ENCODE measurements around the gene SEC16A.

SEC16A gene

DNA sequence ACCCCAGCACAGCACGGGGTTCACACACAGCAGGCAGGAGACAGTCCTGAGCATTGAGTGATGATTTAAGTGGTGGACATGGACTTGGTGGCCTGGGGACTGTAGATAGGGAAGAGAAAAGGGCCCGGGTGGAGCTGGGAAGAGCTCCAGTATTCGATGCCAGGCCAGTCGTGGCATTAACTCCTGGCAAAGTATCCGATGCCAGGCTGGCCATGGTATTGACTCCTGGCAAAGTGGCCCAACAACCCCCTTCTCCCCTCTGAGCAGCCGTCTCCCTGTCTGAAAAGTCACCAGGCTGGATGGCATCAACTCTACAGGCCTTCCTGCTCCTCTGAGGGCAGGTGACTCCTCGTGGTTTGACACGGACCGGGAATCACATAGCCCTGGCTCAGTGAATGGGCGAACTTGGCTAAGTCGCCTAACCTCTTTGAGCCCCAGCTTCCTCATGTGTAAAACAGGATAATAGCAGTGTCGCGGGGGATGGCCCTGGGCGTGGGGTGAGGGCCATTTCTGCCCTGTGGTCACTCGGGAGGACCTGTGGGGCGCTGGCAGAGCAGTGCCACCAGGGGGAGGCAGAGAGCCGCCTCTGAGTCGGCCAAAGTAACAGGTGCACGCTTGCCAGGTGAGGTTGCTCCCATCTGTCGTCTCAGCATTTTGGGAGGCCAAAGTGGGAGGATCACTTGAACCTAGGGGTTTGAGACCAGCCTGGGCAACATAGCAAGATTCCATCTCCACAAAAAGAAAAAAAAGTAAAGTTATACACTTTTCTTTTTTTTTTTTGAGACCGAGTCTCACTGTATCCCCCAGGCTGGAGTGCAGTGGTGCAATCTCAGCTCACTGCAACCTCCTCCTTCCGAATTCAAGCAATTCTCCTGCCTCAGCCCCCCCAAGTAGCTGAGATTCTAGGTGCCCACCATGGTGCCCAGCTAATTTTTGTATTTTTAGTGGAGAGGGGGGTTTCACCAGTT is 5.7 kb upstream of the SEC16A start:
- CTCF ChIA-PET: interaction anchor here (0.6 to 2.5 kb wide), 6 partner anchors 75 to 300 kb away, joined by 3 to 10 read pairs (median 4); no protein-coding TSS in a partner anchor
- POLR2A ChIA-PET: interaction anchor here (1.4 kb wide), 1 partner anchor 143 kb away, joined by 3 read pairs; no protein-coding TSS in a partner anchor
- peak; percentile 63 for DNase-seq (ENCODE audit: extremely low spot score)

DNA sequence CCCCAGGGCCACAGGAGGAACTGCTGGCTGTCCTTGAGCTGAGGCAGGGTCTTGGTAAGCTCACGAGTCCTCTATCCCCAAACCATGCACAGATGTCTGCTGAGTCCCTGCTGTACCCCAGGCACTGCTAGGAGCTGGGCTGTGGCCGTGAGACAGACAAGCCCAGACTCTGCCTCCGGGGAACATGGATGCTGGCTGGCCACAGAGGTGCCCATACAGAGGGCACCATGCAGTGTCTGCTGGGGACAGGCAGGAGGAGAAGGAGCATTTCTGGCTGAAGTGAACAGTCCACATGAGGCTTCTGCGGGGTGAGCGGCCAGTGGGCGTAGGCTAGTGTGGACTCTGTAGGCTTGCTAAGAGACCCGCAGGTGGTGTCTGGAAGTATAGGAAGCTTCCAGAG is 4.8 kb upstream of the SEC16A start:
- CTCF ChIA-PET: interaction anchor here (0.7 to 2.1 kb wide), 4 partner anchors 53 to 202 kb away, joined by 3 to 10 read pairs (median 4); no protein-coding TSS in a partner anchor
- no peak for DNase-seq (ENCODE audit: extremely low spot score)
- POLR2A ChIA-PET: interaction anchor here (1.1 kb wide), 1 partner anchor 40 kb away, joined by 3 read pairs; no protein-coding TSS in a partner anchor
- TF ChIP-seq FOXK2 (IDR thresholded peaks at IDR 0.05) (no peak), SUZ12 (IDR thresholded peaks at IDR 0.05) (no peak), LEF1 (IDR thresholded peaks at IDR 0.05; ENCODE audit: borderline replicate concordance) (no peak), SP1 (IDR thresholded peaks at IDR 0.05) (no peak), NFRKB (IDR thresholded peaks at IDR 0.05) (no peak), HDGF (IDR thresholded peaks at IDR 0.05; ENCODE audit: borderline replicate concordance) (no peak), BHLHE40 (IDR thresholded peaks at IDR 0.05; ENCODE audit: borderline replicate concordance) (no peak), TARDBP (IDR thresholded peaks at IDR 0.05) (no peak), ELF4 (IDR thresholded peaks at IDR 0.05) (no peak), L3MBTL2 (conservative IDR thresholded peaks at IDR 0.05) (no peak), ARNT (IDR thresholded peaks at IDR 0.05) (no peak), FOXM1 (IDR thresholded peaks at IDR 0.05; ENCODE audit: borderline replicate concordance) (no peak), CTBP1 (IDR thresholded peaks at IDR 0.05; ENCODE audit: borderline replicate concordance) (no peak), FOXA1 (IDR thresholded peaks at IDR 0.05) (no peak)
- TF ChIP-seq, protein P1, sequence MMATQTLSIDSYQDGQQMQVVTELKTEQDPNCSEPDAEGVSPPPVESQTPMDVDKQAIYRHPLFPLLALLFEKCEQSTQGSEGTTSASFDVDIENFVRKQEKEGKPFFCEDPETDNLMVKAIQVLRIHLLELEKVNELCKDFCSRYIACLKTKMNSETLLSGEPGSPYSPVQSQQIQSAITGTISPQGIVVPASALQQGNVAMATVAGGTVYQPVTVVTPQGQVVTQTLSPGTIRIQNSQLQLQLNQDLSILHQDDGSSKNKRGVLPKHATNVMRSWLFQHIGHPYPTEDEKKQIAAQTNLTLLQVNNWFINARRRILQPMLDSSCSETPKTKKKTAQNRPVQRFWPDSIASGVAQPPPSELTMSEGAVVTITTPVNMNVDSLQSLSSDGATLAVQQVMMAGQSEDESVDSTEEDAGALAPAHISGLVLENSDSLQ (IDR thresholded peaks at IDR 0.05): no peak

More for the DNA sequence above, 5.7 kb upstream of the SEC16A start:
- TF ChIP-seq NFRKB (IDR thresholded peaks at IDR 0.05) (no peak), ZNF384 (IDR thresholded peaks at IDR 0.05) (no peak; the same call in none of the 2 replicates), FOXK2 (IDR thresholded peaks at IDR 0.05) (no peak), SP1 (IDR thresholded peaks at IDR 0.05) (no peak), L3MBTL2 (conservative IDR thresholded peaks at IDR 0.05) (no peak), HDGF (IDR thresholded peaks at IDR 0.05; ENCODE audit: borderline replicate concordance) (no peak), FOXM1 (IDR thresholded peaks at IDR 0.05; ENCODE audit: borderline replicate concordance) (no peak), CTBP1 (IDR thresholded peaks at IDR 0.05; ENCODE audit: borderline replicate concordance) (no peak; the same call in 1 of the 2 replicates), BHLHE40 (IDR thresholded peaks at IDR 0.05; ENCODE audit: borderline replicate concordance) (no peak), ELF4 (IDR thresholded peaks at IDR 0.05) (no peak), SUZ12 (IDR thresholded peaks at IDR 0.05) (no peak), TARDBP (IDR thresholded peaks at IDR 0.05) (no peak)
- TF ChIP-seq, protein P1 (IDR thresholded peaks at IDR 0.05): no peak

DNA sequence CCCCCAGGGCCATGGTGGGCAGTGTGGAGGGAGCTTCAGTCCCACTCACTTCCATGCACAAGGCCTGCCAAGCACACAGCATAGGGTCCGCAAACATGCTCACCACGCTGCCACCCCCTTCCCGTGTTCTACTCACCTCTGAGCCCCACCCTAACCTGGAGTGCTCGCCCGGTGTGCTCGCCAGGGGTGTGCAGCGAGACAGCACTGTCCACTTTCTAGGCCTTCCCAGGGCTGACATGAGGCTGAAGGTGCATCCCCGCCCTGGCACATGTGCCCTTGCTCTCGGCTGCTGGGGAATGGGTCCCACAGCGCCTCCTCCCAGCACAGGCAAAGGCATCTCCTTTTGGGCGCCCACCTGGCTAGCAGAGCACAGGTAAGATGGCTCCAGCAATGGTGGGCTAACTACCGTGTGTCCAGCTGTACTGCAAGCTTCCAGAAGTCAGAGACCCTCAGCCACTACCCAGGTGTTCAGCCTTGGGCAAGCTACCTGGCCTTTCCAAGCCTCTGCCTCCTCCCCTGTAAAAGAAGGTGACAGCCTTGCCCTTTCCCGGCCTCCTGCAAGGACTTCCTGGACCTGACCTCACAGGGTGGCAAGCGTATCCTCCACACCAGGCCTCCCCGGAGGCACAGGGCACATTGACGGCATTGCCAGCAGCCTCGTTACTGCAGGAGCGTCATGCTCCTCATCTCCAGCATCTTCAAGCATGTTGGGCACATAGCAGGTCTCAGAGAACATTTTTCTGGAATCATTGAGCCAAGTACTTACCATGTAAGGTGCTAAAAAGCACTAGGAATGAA is 4.2 kb upstream of the SEC16A start:
- POLR2A ChIA-PET: interaction anchor here (1.1 kb wide), 1 partner anchor 40 kb away, joined by 3 read pairs; no protein-coding TSS in a partner anchor
- TF ChIP-seq BHLHE40 (IDR thresholded peaks at IDR 0.05; ENCODE audit: borderline replicate concordance) (no peak), FOXA1 (IDR thresholded peaks at IDR 0.05) (no peak), ELF4 (IDR thresholded peaks at IDR 0.05) (no peak), CTBP1 (IDR thresholded peaks at IDR 0.05; ENCODE audit: borderline replicate concordance) (no peak), SUZ12 (IDR thresholded peaks at IDR 0.05) (no peak), ZNF384 (IDR thresholded peaks at IDR 0.05) (no peak), HDGF (IDR thresholded peaks at IDR 0.05; ENCODE audit: borderline replicate concordance) (no peak), TARDBP (IDR thresholded peaks at IDR 0.05) (no peak), ARNT (IDR thresholded peaks at IDR 0.05) (no peak), L3MBTL2 (conservative IDR thresholded peaks at IDR 0.05) (no peak), FOXK2 (IDR thresholded peaks at IDR 0.05) (no peak), SP1 (IDR thresholded peaks at IDR 0.05) (no peak)
- TF ChIP-seq, protein P1 (IDR thresholded peaks at IDR 0.05): no peak
- DNase-seq (ENCODE audit: extremely low spot score): no peak
- CTCF ChIA-PET: interaction anchor here (1.0 to 2.8 kb wide), 3 partner anchors 54 to 145 kb away, joined by 4 to 13 read pairs (median 10); no protein-coding TSS in a partner anchor

DNA sequence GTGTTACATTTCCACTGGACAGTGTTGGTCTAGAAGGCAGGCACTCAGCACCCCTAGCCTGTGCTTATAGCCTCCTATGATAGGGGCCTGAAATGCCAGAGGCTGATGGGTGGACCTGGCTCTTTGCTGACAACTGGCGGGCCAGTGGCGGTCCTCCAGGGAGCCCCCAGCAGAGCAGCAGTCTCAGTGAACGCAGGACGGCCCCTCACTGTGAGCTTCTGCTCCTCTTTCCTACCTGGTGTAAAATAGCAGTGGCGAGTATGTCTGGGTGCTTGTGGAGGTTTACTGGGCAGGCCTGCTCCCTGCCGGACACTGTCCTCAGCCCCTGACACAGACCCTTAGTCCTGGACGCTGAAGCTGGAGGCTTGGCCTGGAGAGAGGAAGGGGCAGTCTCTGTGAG is 3.3 kb upstream of the SEC16A start:
- POLR2A ChIA-PET: no interaction called here
- TF ChIP-seq SUZ12 (IDR thresholded peaks at IDR 0.05): no peak
- TF ChIP-seq BHLHE40 (IDR thresholded peaks at IDR 0.05; ENCODE audit: borderline replicate concordance): no peak
- no peak for DNase-seq (ENCODE audit: extremely low spot score)
- CTCF ChIA-PET: interaction anchor here (0.7 to 2.8 kb wide), 2 partner anchors 143 to 146 kb away, joined by 5 to 13 read pairs; no protein-coding TSS in a partner anchor

Data from HEK293T (cell line).